Lower leg skin (tissue), 3 donors: ENCODE data around the gene IL23R.

Experiments used
- CTCF ChIP-seq, 3 donors: fragments of 450-650 bp; IDR thresholded peaks; one replicate each; pipeline ENCODE4 v1.5.1; 2016; ENCODE audit warnings: antibody characterized with exemption in 3 of 3, mild to moderate bottlenecking in 3 of 3, moderate library complexity in 2 of 3
- POLR2A ChIP-seq, 2 donors: fragments of 450-650 bp; IDR thresholded peaks; one replicate each; pipeline ENCODE4 v1.6.1; 2016 to 2017; ENCODE audit warnings: antibody characterized with exemption in 2 of 2, mild to moderate bottlenecking in 1 of 2, moderate library complexity in 1 of 2

- TF ChIP-seq CTCF (IDR thresholded peaks at IDR 0.05) (no peak), POLR2A (IDR thresholded peaks at IDR 0.05) (no peak)
Measured at GRCh38 chr1:67142931-67143330, 23.3 kb upstream of the IL23R start.
